ENCODE results near the gene SH3BP4. TPM values are rescaled to one million over a fixed set of nuclear protein-coding genes. Genes with fewer than 3 reads are reported as not detected.

SH3BP4 gene
- total RNA-seq, 1 experiment from 2014 or later: 93.8 TPM

GRCh38 chr2:235096447-235096846, 144.6 kb downstream of the SH3BP4 start:
- no peak overlapping the region for H3K27ac ChIP-seq (ENCODE audit: insufficient read length, low read depth, low read length)
- Mint-ChIP-seq H3K36me3 (ENCODE audit: insufficient read depth in 1 of 3, low read depth in 3 of 3) (no peaks in the 10 kb centered on the region), H3K9me3 (no peaks in the 10 kb centered on the region), H3K4me1 (peaks cover 5 to 9% of the 10 kb centered on the region in 2 experiments; a peak in 3 of 4 replicates), H3K27me3 (ENCODE audit: low read depth) (peaks cover 6% of the 10 kb centered on the region), H3K27ac (no peak overlapping the region), H3K4me3 (no peak overlapping the region)
- no peak overlapping the region for H3T11ph ChIP-seq (ENCODE audit: low read length)
- H3K79me2 ChIP-seq (ENCODE audit: insufficient read depth, low read length): no peaks in the 10 kb centered on the region
- H2AFZ ChIP-seq (ENCODE audit: low read length): no peak overlapping the region
- no peaks in the 10 kb centered on the region for H3K27me3 ChIP-seq (ENCODE audit: insufficient read depth, low read length)
- H3K4ac ChIP-seq (ENCODE audit: low read depth, low read length): no peak overlapping the region
- no peak overlapping the region for H2BK20ac ChIP-seq (ENCODE audit: low read depth, low read length, poor library complexity, severe bottlenecking)
- H4K20me1 ChIP-seq (ENCODE audit: control insufficient read depth, insufficient read depth, insufficient read length): no peaks in the 10 kb centered on the region
- no peak overlapping the region for H3K4me2 ChIP-seq (ENCODE audit: insufficient read depth, insufficient read length, low read length)
- no peaks in the 10 kb centered on the region for H3K9me3 ChIP-seq (ENCODE audit: control insufficient read depth, low read depth, low read length)
- H4K91ac ChIP-seq (ENCODE audit: insufficient read length, low read depth, low read length): no peak overlapping the region
- no peak overlapping the region for H3K18ac ChIP-seq (ENCODE audit: insufficient read length, low read depth, low read length)
- no peak overlapping the region for H4K5ac ChIP-seq (ENCODE audit: insufficient read length, low read depth, low read length)
- no peak overlapping the region for H2BK12ac ChIP-seq (ENCODE audit: insufficient read length, low read depth, low read length)
- H4K8ac ChIP-seq (replicated peaks; ENCODE audit: insufficient read length, low read depth, low read length): no peak overlapping the region
- H2AK5ac ChIP-seq (ENCODE audit: insufficient read length, low read length): no peak overlapping the region
- TF ChIP-seq CTCF (conservative IDR thresholded peaks at IDR 0.05): no peak
- no peak overlapping the region for H3K14ac ChIP-seq (ENCODE audit: insufficient read depth, low read length)
- H3K9ac ChIP-seq (ENCODE audit: extremely low read depth, insufficient read length, low read length): no peak overlapping the region
- H2BK120ac ChIP-seq (ENCODE audit: low read depth, low read length, poor library complexity, severe bottlenecking): no peak overlapping the region
- H3K56ac ChIP-seq (ENCODE audit: insufficient read length, low read depth, low read length): no peak overlapping the region
- no peak overlapping the region for H3K23ac ChIP-seq (ENCODE audit: insufficient read length, low read depth, low read length)
- H2BK5ac ChIP-seq (ENCODE audit: insufficient read length, low read length): no peak overlapping the region
- H2BK15ac ChIP-seq (ENCODE audit: low read depth, low read length): no peak overlapping the region
- H3K4me1 ChIP-seq (ENCODE audit: insufficient read depth, low read length): no peaks in the 10 kb centered on the region
- H3K23me2 ChIP-seq (ENCODE audit: insufficient read length, low read depth, low read length, poor library complexity, severe bottlenecking): no peaks in the 10 kb centered on the region
- DNase-seq: no peak
- no CpG with 5 or more reads among the region's 4 CpGs for WGBS (ENCODE audit: extremely low coverage, insufficient read length, low lambda C conversion rate)
- H3K79me1 ChIP-seq (ENCODE audit: insufficient read depth, low read depth, low read length, poor library complexity, severe bottlenecking): no peaks in the 10 kb centered on the region
